Mononuclear cell (primary cell): ENCODE data around the gene AGAP1. TPM values are rescaled to one million over a fixed set of nuclear protein-coding genes. Genes with fewer than 3 reads are reported as not detected.

Experiments used
- H3K27me3 ChIP-seq: 2 replicates; pipeline ENCODE4 v1.6.0; 2011; ENCODE audit warnings: low read length, control low read depth; ENCODE audit not compliant: insufficient read depth
- H3K4me1 ChIP-seq: 2 replicates; pipeline ENCODE4 v1.5.1; 2011; ENCODE audit warnings: mild to moderate bottlenecking, low read length, control low read depth; ENCODE audit not compliant: insufficient read depth
- H3K4me3 ChIP-seq: 2 replicates; pipeline ENCODE4 v1.5.1; 2011; ENCODE audit warnings: mild to moderate bottlenecking, low read length, moderate library complexity
- H3K9me3 ChIP-seq: 2 replicates; pipeline ENCODE4 v1.5.1; 2011; ENCODE audit warnings: low read depth, mild to moderate bottlenecking, control low read depth, low read length
- total RNA-seq: library from RNA; depleted of rRNA; stranded (reverse); fragments of >200 nt; gene quantifications from one replicate; pipeline ENCODE4 v1.2.3, GENCODE V29; 2012

AGAP1 gene
- total RNA-seq, 1 donor = 2.7 TPM

DNA sequence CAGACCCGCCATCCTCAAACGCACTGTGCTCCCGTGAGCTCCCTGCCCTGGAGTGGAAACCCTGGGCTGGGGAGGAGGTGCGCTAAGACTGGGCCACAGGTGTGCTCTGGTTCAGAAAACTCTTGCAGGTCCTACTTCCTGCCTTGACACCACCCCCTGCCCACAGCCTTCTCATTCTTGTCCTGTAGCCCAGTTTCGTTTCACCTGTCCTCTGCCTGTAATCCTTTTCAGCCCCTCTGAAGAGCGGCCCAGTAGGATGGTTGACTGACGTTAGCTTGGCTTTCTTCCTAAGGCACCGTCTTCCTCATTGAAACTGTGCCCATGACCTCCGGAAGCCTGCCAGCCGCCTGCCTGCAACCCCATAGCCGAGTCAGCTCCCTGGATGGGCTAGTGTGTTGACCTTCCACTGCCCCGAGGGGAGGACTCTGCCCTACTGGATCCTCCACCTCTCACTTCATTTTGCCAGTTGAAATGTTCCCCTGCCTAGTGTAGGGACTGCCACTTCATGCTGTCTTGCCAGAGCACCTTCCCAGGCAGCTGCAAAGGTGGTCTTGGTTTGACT, 116.9 kb downstream of the AGAP1 start:
- Histone ChIP-seq H3K9me3 (no peaks in the 10 kb centered on the region), H3K27me3 (no peaks in the 10 kb centered on the region), H3K4me3 (no peak overlapping the region), H3K4me1 (no peaks in the 10 kb centered on the region)

DNA sequence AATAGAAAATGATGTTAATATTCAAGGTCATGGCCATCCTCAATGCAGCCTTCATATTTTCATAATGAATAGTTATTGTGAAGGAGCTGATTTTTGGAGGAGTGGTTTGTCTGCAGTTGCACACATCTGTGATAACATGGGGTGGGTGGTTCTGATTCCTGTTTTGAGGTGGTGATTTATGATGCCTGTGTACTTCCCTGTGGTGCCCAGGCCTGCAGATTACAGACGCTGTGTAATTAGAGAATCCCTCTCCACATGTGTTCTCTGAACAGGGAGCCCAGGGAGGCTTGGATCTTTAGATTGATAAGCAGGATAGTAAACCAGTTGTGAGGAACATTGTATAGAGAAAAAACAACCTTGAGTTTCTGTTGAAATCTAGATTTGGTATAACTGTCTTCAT, 117.5 kb downstream of the AGAP1 start:
- Histone ChIP-seq H3K4me3 (no peak overlapping the region), H3K9me3 (no peaks in the 10 kb centered on the region), H3K27me3 (no peaks in the 10 kb centered on the region), H3K4me1 (no peaks in the 10 kb centered on the region)

DNA sequence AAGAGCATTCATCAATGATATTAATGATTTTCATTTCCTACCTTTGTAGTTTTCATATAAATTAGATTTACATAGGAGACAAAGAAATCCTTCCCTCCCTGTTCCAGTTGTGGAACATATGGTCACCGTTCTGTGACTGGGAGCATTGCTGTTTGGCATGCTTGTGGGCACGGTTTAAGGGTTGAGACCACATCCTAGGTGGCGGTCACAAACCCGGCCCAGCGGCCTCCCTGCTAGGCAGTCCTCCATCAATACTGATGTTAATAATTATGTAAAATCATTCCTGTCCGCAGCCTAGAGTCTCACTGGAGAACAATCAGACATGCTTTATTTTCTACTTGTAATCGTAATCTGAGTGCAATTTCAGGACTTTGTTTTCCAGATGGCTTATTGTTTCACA, 117.9 kb downstream of the AGAP1 start:
- Histone ChIP-seq H3K4me1 (no peaks in the 10 kb centered on the region), H3K9me3 (no peaks in the 10 kb centered on the region), H3K27me3 (no peaks in the 10 kb centered on the region), H3K4me3 (no peak overlapping the region)

DNA sequence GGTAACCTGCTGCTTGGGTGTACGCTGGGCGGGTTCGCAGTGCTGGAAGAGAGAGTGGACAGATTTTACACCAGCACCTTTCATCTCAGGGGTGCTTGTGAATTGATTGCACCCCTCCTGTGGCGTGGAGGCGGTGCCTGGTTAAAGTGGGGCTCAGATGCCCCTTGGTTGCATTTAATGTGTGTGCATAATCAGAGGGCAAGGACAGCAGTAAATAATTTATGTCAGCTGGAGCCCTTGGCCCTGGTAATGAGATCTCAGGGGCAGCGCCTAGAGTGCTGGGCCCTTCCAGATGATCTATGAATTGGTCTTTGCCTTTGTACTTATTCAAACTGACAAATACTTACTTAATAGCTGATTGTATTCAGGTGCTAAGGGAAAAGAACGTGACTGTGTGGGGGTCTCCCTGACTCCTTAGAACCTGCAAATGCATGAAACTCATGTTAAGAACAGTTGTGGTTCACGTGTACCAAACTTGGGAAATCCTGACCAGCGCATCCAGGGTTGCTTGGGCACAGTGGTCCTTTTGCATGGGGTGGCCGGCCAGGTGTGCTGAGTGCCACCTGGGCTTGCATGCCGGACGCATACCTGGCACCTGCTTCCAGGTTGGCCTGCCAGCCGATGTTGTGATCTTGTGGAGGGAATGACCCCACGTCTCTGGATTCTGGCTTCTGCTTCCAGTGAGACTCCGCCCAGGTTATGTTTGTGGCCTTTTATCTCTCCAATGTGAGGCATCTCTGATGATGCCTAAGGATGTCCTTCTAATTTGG, 118.5 kb downstream of the AGAP1 start:
- Histone ChIP-seq H3K9me3 (no peaks in the 10 kb centered on the region), H3K27me3 (no peaks in the 10 kb centered on the region), H3K4me3 (no peak overlapping the region), H3K4me1 (no peaks in the 10 kb centered on the region)

DNA sequence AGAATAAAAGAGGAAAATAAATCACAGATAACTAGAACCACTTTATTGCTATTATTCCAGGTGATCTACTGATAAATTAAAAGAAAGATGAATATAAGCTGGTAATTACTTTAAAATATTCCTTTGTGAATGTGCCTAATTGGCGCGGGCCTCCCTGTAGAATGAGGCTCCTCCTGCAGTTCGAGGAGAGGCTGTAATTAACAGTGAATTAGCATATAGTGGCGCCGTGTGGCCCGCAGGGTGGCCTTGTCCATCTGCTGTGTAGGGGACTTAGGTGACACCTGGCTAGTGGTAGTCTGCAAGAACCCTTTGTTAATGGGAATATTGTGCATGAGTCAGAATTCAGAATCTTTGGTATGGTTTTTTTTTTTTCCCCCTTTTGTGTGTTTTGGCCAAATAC, 119.8 kb downstream of the AGAP1 start:
- Histone ChIP-seq H3K27me3 (no peaks in the 10 kb centered on the region), H3K4me1 (no peaks in the 10 kb centered on the region), H3K4me3 (no peak overlapping the region), H3K9me3 (no peaks in the 10 kb centered on the region)

DNA sequence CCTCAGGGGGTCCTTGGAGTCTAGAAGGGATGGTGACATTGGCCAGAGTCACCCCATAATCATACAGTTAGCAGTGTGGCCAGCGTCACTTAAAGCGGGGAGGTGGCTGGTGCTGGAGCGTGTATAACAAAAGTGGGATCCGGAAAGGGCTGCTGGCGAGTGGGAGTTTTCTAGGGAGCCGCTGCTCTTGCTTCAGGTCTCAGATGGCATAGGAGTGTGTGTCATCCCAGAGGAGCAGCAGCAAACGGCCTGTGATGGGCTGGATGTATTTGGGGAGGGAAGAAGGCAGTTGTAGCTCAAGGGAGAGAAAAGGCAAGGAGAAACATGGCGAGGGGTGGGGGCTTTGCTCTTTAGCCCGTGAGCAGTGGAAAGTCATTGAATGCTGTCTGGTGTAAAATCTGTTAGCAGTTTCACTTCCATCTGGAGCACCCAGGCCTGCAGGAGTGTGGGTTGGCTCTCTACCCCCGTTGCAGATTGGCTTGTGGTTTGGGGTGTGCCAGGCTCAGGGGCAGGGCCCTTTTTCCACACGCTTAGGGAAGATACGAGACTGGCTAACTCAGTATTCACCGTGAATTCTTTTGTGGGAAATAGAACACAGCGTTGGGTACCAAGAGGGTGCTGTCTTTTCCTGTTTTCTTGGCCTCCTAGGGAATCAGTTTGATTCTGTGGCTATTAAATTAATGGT, 120.5 kb downstream of the AGAP1 start:
- Histone ChIP-seq H3K9me3 (no peaks in the 10 kb centered on the region), H3K4me1 (no peaks in the 10 kb centered on the region), H3K27me3 (no peaks in the 10 kb centered on the region), H3K4me3 (no peak overlapping the region)

DNA sequence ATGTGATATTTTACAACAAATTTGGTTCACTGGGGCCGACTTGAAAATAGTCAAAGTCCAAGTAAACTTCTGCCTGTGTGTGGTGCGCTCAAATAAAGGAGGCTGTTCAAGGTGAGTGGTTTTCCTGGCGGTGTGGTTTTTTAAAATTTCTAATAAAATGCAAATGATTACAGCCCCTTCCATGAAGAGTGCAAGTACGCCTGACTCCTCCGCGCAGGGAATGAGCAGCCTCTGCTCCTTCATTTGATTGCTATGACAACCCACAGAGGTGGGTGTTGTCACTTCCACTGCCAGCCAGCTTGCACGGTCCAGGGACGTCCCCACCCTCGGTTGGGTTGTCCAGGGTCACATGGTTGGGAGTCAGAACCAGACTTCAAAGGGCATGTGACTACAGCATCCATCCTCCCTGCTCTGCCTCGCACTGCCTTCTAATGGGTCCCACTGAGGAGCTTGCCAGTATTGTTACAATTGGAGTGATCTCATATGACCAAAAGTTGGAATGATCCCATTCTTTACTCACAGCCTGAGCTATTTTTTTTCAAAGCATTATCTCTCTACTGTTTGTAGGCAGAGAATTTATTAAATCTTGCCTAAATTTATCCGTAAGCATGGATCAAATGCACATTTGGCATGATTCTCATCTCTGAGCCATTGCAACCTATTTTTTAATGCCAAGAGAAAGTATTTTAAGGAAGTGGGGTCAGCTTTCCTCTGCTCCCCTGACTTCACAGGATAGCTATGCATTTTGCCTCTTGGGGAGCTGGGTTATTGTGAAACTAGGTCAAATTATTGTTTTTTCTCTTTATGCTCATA, 121.3 kb downstream of the AGAP1 start:
- Histone ChIP-seq H3K27me3 (no peaks in the 10 kb centered on the region), H3K4me3 (no peak overlapping the region), H3K4me1 (no peaks in the 10 kb centered on the region), H3K9me3 (no peaks in the 10 kb centered on the region)

DNA sequence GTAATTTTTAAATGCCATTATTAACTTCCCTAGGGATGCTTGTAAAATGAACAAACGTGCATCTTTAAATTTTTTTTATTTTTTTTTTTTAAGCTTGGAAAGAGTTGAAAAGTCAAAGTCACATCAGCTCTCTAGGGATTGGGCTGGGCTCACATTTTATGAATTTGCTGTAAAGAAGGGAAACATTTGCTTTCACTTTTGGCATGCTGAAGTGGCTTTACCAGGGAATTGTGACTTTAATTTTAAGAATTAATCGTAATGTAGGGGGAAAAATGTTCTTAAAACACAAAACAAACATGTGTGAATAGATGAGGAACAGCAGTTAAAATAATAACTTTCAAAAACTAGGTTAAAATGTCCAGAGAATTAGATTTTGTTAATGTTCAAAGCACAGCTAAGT, 123.0 kb downstream of the AGAP1 start:
- Histone ChIP-seq H3K9me3 (no peaks in the 10 kb centered on the region), H3K27me3 (no peaks in the 10 kb centered on the region), H3K4me1 (no peaks in the 10 kb centered on the region), H3K4me3 (no peak overlapping the region)

DNA sequence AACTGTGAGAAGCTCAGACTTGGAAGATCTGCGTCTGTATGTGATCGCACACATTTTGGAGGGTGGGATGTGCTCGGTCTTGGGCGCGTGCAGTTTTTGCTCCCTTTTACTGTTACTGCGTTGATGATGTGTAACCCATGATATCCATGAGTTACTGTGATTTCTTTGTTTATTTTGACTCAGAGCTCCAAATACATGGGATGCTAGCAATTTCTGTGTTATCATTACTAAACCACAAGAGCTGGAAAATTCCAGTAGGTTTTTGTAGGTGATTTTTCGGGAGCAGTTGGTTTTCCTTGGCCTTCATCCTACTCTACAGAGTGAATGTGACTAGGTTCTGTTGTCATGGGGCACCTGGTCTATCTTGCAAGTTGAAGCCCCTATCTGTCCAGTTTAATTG, 124.2 kb downstream of the AGAP1 start:
- Histone ChIP-seq H3K27me3 (no peaks in the 10 kb centered on the region), H3K9me3 (no peaks in the 10 kb centered on the region), H3K4me3 (no peak overlapping the region), H3K4me1 (no peaks in the 10 kb centered on the region)

DNA sequence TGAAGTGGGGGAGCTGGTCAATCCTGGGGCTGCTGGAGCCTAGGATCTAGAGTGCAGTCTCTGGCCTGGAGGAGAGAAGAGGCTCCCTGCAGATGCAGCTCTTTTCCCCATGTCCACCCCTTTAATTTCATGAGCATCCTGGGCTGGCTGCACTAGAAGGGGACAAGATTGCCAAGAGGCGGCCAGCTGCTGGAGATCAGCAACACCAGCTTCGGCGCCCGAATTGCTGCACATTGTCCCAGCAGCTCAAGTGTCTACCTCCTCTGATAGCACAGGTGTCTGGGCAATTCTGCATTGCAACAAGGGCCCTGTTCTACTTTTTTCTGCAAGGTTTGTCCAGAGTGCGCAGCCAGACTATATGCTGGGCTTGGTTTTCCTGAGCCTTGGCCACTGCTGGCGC, 125.7 kb downstream of the AGAP1 start:
- Histone ChIP-seq H3K27me3 (no peaks in the 10 kb centered on the region), H3K4me1 (no peaks in the 10 kb centered on the region), H3K9me3 (no peaks in the 10 kb centered on the region), H3K4me3 (no peak overlapping the region)

DNA sequence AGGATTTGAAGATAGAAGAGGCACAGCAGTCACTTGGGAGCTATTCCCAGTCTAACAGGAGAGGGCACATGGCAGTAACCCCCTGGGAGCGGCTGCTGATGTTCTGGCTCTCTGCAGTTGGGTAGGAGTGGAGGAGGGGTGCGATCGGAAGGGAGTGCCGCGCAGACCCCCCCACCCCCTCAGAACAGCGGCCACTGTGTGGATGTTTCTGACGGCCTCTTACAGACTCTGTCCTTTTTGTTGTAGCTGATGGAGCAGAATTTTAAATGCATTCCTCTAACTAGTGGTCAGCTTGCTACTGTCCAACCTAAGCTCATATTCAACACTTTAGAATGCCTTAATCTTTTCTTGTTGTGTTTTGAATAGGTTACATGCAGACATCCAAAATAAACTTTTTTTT, 127.9 kb downstream of the AGAP1 start:
- Histone ChIP-seq H3K4me1 (no peaks in the 10 kb centered on the region), H3K27me3 (no peaks in the 10 kb centered on the region), H3K9me3 (no peaks in the 10 kb centered on the region), H3K4me3 (no peak overlapping the region)

DNA sequence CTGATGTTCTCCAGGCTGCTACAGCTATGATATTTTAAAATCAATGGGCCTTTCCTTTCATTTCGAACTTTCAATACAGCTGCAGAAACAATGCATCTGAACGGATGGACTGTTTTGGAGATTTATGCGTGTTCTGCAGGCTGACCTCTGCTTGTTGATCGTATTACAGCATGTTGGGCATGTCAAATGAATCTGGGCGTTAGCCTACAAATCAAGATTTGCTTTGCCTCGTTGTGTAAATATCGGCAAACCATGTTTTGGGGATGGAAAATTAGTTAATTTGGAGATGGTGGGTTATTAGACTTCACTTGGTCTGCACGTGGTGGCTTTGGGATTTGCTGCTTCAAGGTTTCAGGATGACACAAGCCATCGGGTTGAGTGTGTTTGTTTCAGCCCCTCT, 129.3 kb downstream of the AGAP1 start:
- Histone ChIP-seq H3K4me3 (no peak overlapping the region), H3K9me3 (no peaks in the 10 kb centered on the region), H3K4me1 (no peaks in the 10 kb centered on the region), H3K27me3 (no peaks in the 10 kb centered on the region)

DNA sequence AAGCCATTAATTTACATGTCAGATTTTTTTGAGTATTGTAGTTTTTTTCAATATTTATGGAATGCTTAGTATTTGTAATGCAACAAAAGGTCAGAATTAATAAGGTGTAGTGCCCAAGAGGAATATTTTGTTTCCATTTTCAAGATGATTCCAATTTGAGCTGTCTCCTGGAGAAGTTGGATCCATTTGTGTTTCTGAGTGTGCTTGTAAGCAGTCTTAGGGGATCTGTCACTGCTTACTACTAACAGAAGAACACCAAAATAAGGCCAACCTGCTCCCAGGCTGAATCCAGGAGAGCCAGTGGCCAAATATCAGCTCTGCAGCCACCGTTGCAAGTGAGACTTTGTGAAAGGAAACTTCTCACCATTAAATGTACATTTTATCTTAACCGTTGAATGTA, 129.9 kb downstream of the AGAP1 start:
- Histone ChIP-seq H3K9me3 (no peaks in the 10 kb centered on the region), H3K4me3 (no peak overlapping the region), H3K4me1 (no peaks in the 10 kb centered on the region), H3K27me3 (no peaks in the 10 kb centered on the region)

DNA sequence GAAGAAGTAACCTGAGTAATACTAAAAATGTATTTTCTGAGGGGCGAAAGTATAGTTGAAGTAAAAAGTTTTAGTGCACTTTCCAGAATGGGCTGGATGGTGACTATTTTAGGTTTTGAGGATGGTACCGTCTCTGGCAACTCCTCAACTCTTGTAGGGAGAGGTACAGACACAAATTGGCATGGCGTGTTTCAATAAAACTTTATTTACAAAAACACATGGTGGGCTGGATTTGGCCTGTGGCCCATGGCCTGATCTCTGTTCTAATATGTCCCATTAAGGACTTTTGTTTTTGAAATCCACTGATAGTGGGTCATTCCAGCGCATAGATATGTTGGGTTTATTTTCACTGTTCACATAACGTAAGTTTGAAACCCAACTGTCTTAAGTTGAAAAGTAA, 132.8 kb downstream of the AGAP1 start:
- Histone ChIP-seq H3K4me1 (no peaks in the 10 kb centered on the region), H3K4me3 (no peak overlapping the region), H3K9me3 (no peaks in the 10 kb centered on the region), H3K27me3 (no peaks in the 10 kb centered on the region)

DNA sequence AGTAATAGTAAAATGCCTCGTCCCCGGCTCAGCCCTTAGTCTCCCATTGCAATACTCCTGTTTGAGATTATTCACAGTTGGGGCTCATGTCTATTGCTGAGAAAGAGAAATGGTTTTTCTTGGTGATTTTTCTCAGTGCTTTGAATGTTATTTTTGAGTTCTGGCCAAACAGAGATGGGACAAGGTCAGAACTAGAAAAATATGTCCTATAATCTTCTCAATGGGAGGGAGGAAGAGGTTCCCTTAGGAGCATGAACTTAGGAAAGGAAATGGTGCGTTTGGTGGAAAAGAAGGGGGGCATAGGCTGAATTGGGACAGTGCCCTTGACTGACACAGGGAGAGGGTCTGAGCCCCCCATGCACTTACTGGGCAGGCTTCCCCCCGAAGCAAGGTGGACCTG, 133.8 kb downstream of the AGAP1 start:
- H3K27me3 ChIP-seq = no peaks in the 10 kb centered on the region
- H3K4me3 ChIP-seq = no peak overlapping the region
- no peaks in the 10 kb centered on the region for H3K4me1 ChIP-seq
- H3K9me3 ChIP-seq = no peaks in the 10 kb centered on the region
